ENCODE measurements around the gene MED12L. TPM values are rescaled to one million over a fixed set of nuclear protein-coding genes. Genes with fewer than 3 reads are reported as not detected.
"Not testable (repeated sequence)": the region's sequence is repeated elsewhere in the genome, so short reads cannot be mapped to it uniquely, and the experiment has no call there.

The MED12L gene
- total RNA-seq, 4 donors from 2014 or later = 0.09 to 3.3 (median 0.13) TPM; not detected in 1

DNA sequence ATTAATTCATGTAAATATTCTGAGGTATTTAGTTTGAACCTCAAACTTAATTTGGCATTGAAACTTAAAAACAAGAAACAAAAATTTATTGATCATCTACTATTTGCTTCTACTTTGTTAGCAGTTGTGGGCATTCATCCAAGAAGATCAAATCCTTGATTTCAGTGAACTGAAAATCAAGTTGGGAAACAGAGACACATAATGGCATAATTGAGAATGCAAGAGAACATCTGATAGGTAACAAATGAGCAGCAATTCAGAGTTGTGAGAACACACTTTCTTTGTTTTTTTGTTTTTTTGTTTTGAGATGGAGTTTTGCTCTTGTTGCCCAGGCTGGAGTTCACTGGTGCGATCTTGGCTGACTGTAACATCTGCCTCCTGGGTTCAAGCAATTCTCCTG, 33.9 kb upstream of the MED12L start:
- Histone ChIP-seq H3K36me3 (no peaks in the 10 kb centered on the region), H3K9me3 (no peaks in the 10 kb centered on the region), H3K4me1 (no peaks in the 10 kb centered on the region), H3K4me3 (no peak overlapping the region), H3K27me3 (no peaks in the 10 kb centered on the region), H3K27ac (no peak overlapping the region)
- no peak for DNase-seq
- TF ChIP-seq POLR2A (IDR thresholded peaks at IDR 0.05) = no peak
- TF ChIP-seq, protein P1, sequence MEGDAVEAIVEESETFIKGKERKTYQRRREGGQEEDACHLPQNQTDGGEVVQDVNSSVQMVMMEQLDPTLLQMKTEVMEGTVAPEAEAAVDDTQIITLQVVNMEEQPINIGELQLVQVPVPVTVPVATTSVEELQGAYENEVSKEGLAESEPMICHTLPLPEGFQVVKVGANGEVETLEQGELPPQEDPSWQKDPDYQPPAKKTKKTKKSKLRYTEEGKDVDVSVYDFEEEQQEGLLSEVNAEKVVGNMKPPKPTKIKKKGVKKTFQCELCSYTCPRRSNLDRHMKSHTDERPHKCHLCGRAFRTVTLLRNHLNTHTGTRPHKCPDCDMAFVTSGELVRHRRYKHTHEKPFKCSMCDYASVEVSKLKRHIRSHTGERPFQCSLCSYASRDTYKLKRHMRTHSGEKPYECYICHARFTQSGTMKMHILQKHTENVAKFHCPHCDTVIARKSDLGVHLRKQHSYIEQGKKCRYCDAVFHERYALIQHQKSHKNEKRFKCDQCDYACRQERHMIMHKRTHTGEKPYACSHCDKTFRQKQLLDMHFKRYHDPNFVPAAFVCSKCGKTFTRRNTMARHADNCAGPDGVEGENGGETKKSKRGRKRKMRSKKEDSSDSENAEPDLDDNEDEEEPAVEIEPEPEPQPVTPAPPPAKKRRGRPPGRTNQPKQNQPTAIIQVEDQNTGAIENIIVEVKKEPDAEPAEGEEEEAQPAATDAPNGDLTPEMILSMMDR (IDR thresholded peaks at IDR 0.05) = no peak

GRCh38 chr3:151052346-151052745, 33.1 kb upstream of the MED12L start:
- no peak overlapping the region for H3K4me3 ChIP-seq
- no peak for DNase-seq
- H3K4me1 ChIP-seq = no peaks in the 10 kb centered on the region
- H3K36me3 ChIP-seq = no peaks in the 10 kb centered on the region
- H3K27me3 ChIP-seq = no peaks in the 10 kb centered on the region
- no peaks in the 10 kb centered on the region for H3K9me3 ChIP-seq
- no peak for TF ChIP-seq POLR2A (IDR thresholded peaks at IDR 0.05)
- TF ChIP-seq, protein P1 (IDR thresholded peaks at IDR 0.05) = no peak
- no peak overlapping the region for H3K27ac ChIP-seq

- Histone ChIP-seq H3K36me3 (no peaks in the 10 kb centered on the region), H3K4me1 (no peaks in the 10 kb centered on the region), H3K9me3 (no peaks in the 10 kb centered on the region), H3K27me3 (no peaks in the 10 kb centered on the region), H3K4me3 (no peak overlapping the region), H3K27ac (no peak overlapping the region)
- TF ChIP-seq, protein P1 (IDR thresholded peaks at IDR 0.05) = no peak
- DNase-seq = no peak
Measured at GRCh38 chr3:151052756-151053155, 32.7 kb upstream of the MED12L start.

GRCh38 chr3:151058740-151059139, 26.7 kb upstream of the MED12L start:
- DNase-seq = no peak
- no peaks in the 10 kb centered on the region for H3K4me1 ChIP-seq
- TF ChIP-seq POLR2A (IDR thresholded peaks at IDR 0.05) = no peak
- TF ChIP-seq, protein P1 (IDR thresholded peaks at IDR 0.05) = no peak

GRCh38 chr3:151062611-151063010, 22.9 kb upstream of the MED12L start:
- H3K36me3 ChIP-seq = no peaks in the 10 kb centered on the region
- no peaks in the 10 kb centered on the region for H3K9me3 ChIP-seq
- DNase-seq = no peak
- no peaks in the 10 kb centered on the region for H3K27me3 ChIP-seq
- TF ChIP-seq, protein P1 (IDR thresholded peaks at IDR 0.05) = no peak
- TF ChIP-seq POLR2A (IDR thresholded peaks at IDR 0.05) = no peak
- no peak overlapping the region for H3K27ac ChIP-seq
- H3K4me3 ChIP-seq = no peak overlapping the region
- no peaks in the 10 kb centered on the region for H3K4me1 ChIP-seq

More at GRCh38 chr3:151058740-151059139, 26.7 kb upstream of the MED12L start:
- Histone ChIP-seq H3K27ac (no peak overlapping the region), H3K27me3 (no peaks in the 10 kb centered on the region), H3K4me3 (no peak overlapping the region), H3K9me3 (no peaks in the 10 kb centered on the region), H3K36me3 (no peaks in the 10 kb centered on the region)

- no peaks in the 10 kb centered on the region for H3K9me3 ChIP-seq
- no peak overlapping the region for H3K4me3 ChIP-seq
- H3K27me3 ChIP-seq = no peaks in the 10 kb centered on the region
- no peaks in the 10 kb centered on the region for H3K36me3 ChIP-seq
- no peak for DNase-seq
- TF ChIP-seq, protein P1 (IDR thresholded peaks at IDR 0.05) = no peak
- no peak for TF ChIP-seq POLR2A (IDR thresholded peaks at IDR 0.05)
- no peaks in the 10 kb centered on the region for H3K4me1 ChIP-seq
- no peak overlapping the region for H3K27ac ChIP-seq
Measured at GRCh38 chr3:151067158-151067557, 18.3 kb upstream of the MED12L start.

DNA sequence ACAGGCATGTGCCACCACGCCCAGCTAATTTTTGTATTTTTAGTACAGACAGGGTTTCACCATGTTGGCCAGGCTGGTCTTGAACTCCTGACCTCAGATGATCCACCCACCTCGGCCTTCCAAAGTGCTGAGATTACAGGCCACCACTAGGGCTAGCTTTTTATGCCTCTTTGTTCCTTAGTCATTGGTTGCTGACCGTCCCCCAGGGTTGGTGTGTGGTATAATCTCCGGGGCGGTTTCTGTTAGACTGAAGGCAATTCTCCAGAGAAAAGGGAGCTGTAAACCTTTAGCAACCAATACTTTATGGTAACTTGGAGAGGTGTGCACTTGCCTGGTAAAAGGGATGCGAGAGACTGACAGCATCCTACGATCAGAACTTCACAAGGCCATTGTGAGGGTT, 12.6 kb upstream of the MED12L start:
- H3K9me3 ChIP-seq, H3K4me1 ChIP-seq, DNase-seq, H3K36me3 ChIP-seq, H3K27ac ChIP-seq, H3K27me3 ChIP-seq, H3K4me3 ChIP-seq: not testable (repeated sequence)

Measured in Peyer's patch (tissue), 4 donors.